ENCODE measurements around the gene CLCF1.
A peak's percentile ranks its signal among the peaks of the same experiment; 100 is the strongest.

The CLCF1 gene

GRCh38 chr11:67379061-67380058 is 6.0 kb upstream of the CLCF1 start:
- Mint-ChIP-seq H3K4me1 (peaks cover 37 to 53% of the 10 kb centered on the region in 2 donors), H3K27me3 (no peaks in the 10 kb centered on the region), H3K36me3 (no peaks in the 10 kb centered on the region), H3K9me3 (no peaks in the 10 kb centered on the region), H3K4me3 (no peak overlapping the region), H3K27ac (peak overlapping the region; percentile 91)
- no peak for DNase-seq
- no peak for ATAC-seq (replicated peaks)

GRCh38 chr11:67378544-67378943 is 5.1 kb upstream of the CLCF1 start:
- no peak for ATAC-seq (replicated peaks)
- DNase-seq: no peak
- Mint-ChIP-seq H3K36me3 (peaks cover 0 to 2% of the 10 kb centered on the region in 2 donors), H3K27ac (peak overlapping the region; percentile 91), H3K9me3 (no peaks in the 10 kb centered on the region), H3K4me1 (peaks cover 41 to 61% of the 10 kb centered on the region in 2 donors), H3K27me3 (no peaks in the 10 kb centered on the region), H3K4me3 (no peak overlapping the region)

- no peak overlapping the region for H3K4me3 Mint-ChIP-seq
- DNase-seq (no peak), ATAC-seq (replicated peaks) (no peak)
- no peaks in the 10 kb centered on the region for H3K27me3 Mint-ChIP-seq
- H3K36me3 Mint-ChIP-seq: peaks cover 0 to 4% of the 10 kb centered on the region in 2 donors
- no peak overlapping the region for H3K27ac Mint-ChIP-seq
- H3K4me1 Mint-ChIP-seq: peaks cover 37 to 56% of the 10 kb centered on the region in 2 donors
- H3K9me3 Mint-ChIP-seq: no peaks in the 10 kb centered on the region
These were observed 3.7 kb upstream of the CLCF1 start for GRCh38 chr11:67376873-67377808.

GRCh38 chr11:67376063-67376820 is 2.8 kb upstream of the CLCF1 start:
- Mint-ChIP-seq H3K4me3 (peak overlapping the region in 1 of 2 donors; percentile 21), H3K27ac (no peak overlapping the region), H3K36me3 (peaks cover 3 to 12% of the 10 kb centered on the region in 2 donors), H3K9me3 (no peaks in the 10 kb centered on the region), H3K27me3 (no peaks in the 10 kb centered on the region), H3K4me1 (peaks cover 43 to 57% of the 10 kb centered on the region in 2 donors)
- ATAC-seq (replicated peaks) (no peak), DNase-seq (no peak)

- Mint-ChIP-seq H3K9me3 (no peaks in the 10 kb centered on the region), H3K27me3 (no peaks in the 10 kb centered on the region), H3K4me1 (peaks cover 44 to 57% of the 10 kb centered on the region in 2 donors), H3K4me3 (peak overlapping the region in 1 of 2 donors; percentile 21), H3K36me3 (peaks cover 3 to 18% of the 10 kb centered on the region in 2 donors), H3K27ac (peak overlapping the region; percentile 65)
- DNase-seq (no peak), ATAC-seq (replicated peaks) (no peak)
These were observed 2.1 kb upstream of the CLCF1 start for GRCh38 chr11:67375320-67376055.

GRCh38 chr11:67374571-67375281 is 1.3 kb upstream of the CLCF1 start:
- ATAC-seq (replicated peaks): no peak
- no peak for DNase-seq
- Mint-ChIP-seq H3K4me1 (peaks cover 49 to 60% of the 10 kb centered on the region in 2 donors), H3K4me3 (peak overlapping the region; percentile 91 to 93), H3K27ac (peak overlapping the region; percentile 39), H3K9me3 (no peaks in the 10 kb centered on the region), H3K36me3 (peaks cover 3 to 19% of the 10 kb centered on the region in 2 donors), H3K27me3 (no peaks in the 10 kb centered on the region)

GRCh38 chr11:67373648-67374570 is 511 bp upstream of the CLCF1 start:
- H3K4me1 Mint-ChIP-seq: peaks cover 49 to 60% of the 10 kb centered on the region in 2 donors
- DNase-seq: peak; percentile 72
- peak overlapping the region; percentile 93 for H3K4me3 Mint-ChIP-seq
- H3K9me3 Mint-ChIP-seq: no peaks in the 10 kb centered on the region
- peak; percentile 60 to 66 for ATAC-seq (replicated peaks)
- H3K27ac Mint-ChIP-seq: peak overlapping the region; percentile 97
- no peaks in the 10 kb centered on the region for H3K27me3 Mint-ChIP-seq
- H3K36me3 Mint-ChIP-seq: peaks cover 3 to 22% of the 10 kb centered on the region in 2 donors

GRCh38 chr11:67372321-67372992 is 941 bp downstream of the CLCF1 start:
- no peaks in the 10 kb centered on the region for H3K9me3 Mint-ChIP-seq
- peaks cover 55 to 67% of the 10 kb centered on the region in 2 donors for H3K4me1 Mint-ChIP-seq
- ATAC-seq (replicated peaks) (no peak), DNase-seq (no peak)
- peak overlapping the region; percentile 92 to 93 for H3K4me3 Mint-ChIP-seq
- H3K27ac Mint-ChIP-seq: peak overlapping the region; percentile 95
- H3K36me3 Mint-ChIP-seq: peaks cover 5 to 32% of the 10 kb centered on the region in 2 donors
- H3K27me3 Mint-ChIP-seq: no peaks in the 10 kb centered on the region

- peaks cover 5 to 32% of the 10 kb centered on the region in 2 donors for H3K36me3 Mint-ChIP-seq
- DNase-seq (no peak), ATAC-seq (replicated peaks) (peak; percentile 4 to 11)
- H3K27ac Mint-ChIP-seq: peak overlapping the region; percentile 95
- no peaks in the 10 kb centered on the region for H3K9me3 Mint-ChIP-seq
- H3K27me3 Mint-ChIP-seq: no peaks in the 10 kb centered on the region
- peaks cover 56 to 70% of the 10 kb centered on the region in 2 donors for H3K4me1 Mint-ChIP-seq
- H3K4me3 Mint-ChIP-seq: peak overlapping the region; percentile 85 to 92
These were observed 1.5 kb downstream of the CLCF1 start for GRCh38 chr11:67371911-67372320.

GRCh38 chr11:67371189-67371910 is 2.0 kb downstream of the CLCF1 start:
- Mint-ChIP-seq H3K36me3 (peaks cover 6 to 34% of the 10 kb centered on the region in 2 donors), H3K27ac (peak overlapping the region; percentile 95), H3K9me3 (no peaks in the 10 kb centered on the region), H3K27me3 (no peaks in the 10 kb centered on the region), H3K4me3 (peak overlapping the region; percentile 85 to 92), H3K4me1 (peaks cover 60 to 73% of the 10 kb centered on the region in 2 donors)
- DNase-seq (no peak), ATAC-seq (replicated peaks) (peak; percentile 41)
